GM10266 (cell line): Measurements from ENCODE around the gene DHX32.

ENCODE experiments used
- DNase-seq: peaks from one replicate; pipeline ENCODE4 v3.0.0; 2012; ENCODE audit errors: extremely low spot score
- TF ChIP-seq, protein P1 (sequence below): IDR thresholded peaks from 2 replicates; pipeline ENCODE4 v1.5.1; 2012; ENCODE audit warnings: mild to moderate bottlenecking, low read depth; ENCODE audit not compliant: control insufficient read depth, insufficient read depth; ENCODE audit errors: missing control alignments

The DHX32 gene

DNA sequence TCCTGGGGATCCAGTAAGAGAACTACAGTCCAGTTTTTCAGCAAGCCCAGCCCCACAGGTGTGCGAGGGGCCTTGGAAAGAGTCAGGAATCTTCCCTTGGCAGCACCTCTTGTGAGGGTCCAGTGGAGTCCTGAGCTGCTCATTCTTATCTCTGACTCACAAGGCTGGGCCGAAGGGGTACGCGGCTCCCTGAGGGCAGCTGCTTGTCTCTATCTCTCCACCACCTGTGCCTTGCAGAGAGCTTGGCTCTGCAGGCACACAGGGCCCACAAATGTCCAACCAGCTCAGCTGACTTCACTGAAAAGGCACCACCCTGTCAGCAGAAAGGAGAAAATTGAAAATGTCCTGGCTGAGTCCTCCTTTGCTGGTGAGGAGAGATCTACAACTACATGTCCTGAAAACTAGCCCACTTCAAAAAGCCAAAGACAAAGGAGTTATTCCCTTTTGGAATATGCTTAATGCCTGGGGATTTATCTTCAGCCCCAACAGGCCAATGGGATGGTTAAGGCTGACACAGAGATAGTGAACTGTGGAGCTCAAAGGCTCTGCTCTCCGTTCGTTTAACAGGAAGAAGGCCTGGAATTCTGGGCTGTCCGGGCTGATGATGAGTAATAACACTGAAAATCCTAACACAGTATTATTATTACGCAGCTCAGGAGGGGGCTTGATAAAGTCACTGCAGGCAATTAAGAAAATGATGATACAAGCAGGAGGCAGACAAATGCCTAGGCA is 81.5 kb downstream of the DHX32 start:
- DNase-seq = no peak
- TF ChIP-seq, protein P1, sequence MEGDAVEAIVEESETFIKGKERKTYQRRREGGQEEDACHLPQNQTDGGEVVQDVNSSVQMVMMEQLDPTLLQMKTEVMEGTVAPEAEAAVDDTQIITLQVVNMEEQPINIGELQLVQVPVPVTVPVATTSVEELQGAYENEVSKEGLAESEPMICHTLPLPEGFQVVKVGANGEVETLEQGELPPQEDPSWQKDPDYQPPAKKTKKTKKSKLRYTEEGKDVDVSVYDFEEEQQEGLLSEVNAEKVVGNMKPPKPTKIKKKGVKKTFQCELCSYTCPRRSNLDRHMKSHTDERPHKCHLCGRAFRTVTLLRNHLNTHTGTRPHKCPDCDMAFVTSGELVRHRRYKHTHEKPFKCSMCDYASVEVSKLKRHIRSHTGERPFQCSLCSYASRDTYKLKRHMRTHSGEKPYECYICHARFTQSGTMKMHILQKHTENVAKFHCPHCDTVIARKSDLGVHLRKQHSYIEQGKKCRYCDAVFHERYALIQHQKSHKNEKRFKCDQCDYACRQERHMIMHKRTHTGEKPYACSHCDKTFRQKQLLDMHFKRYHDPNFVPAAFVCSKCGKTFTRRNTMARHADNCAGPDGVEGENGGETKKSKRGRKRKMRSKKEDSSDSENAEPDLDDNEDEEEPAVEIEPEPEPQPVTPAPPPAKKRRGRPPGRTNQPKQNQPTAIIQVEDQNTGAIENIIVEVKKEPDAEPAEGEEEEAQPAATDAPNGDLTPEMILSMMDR = no peak

DNA sequence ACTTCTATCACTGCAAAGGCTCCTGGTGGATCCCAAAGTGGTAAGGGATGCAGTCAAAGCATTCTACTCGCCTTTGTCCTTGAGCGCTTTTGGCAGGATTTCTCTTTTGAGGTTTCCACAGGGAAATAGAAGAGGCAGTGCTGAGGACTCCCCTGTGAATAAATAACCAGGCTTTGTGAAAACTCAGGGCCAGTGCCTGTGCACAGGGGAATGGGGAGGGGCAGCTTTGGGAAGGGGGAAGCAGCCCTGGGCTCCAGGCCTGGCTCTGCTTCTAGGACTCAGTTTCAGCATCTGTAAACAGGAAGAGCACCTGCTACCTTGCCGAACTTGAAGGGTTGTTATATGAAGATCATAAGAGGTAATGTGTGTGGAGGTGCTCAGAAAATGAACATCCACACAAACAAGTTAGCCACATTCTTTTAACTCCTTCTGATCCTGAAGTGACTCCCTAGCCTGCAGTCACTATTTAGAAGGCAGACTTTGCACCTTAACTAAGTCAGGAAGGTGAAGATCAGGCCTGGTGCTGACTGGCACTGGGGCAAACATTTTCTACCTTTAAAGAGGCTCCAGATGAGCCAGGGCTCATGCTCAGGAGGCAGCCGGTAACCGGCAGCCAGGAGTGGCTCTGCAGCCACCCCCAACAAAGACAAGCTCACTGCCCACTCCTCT is 83.0 kb downstream of the DHX32 start:
- no peak for DNase-seq

GRCh38 chr10:125797424-125797823 is 83.7 kb downstream of the DHX32 start:
- DNase-seq = no peak
- TF ChIP-seq, protein P1 = no peak

More for the DNA sequence above, 83.0 kb downstream of the DHX32 start:
- TF ChIP-seq, protein P1 = no peak

- DNase-seq = no peak
- TF ChIP-seq, protein P1 = no peak
Measured at GRCh38 chr10:125795637-125796190, 85.4 kb downstream of the DHX32 start.

GRCh38 chr10:125795128-125795527 is 86.0 kb downstream of the DHX32 start:
- DNase-seq = no peak
- TF ChIP-seq, protein P1 = no peak

DNA sequence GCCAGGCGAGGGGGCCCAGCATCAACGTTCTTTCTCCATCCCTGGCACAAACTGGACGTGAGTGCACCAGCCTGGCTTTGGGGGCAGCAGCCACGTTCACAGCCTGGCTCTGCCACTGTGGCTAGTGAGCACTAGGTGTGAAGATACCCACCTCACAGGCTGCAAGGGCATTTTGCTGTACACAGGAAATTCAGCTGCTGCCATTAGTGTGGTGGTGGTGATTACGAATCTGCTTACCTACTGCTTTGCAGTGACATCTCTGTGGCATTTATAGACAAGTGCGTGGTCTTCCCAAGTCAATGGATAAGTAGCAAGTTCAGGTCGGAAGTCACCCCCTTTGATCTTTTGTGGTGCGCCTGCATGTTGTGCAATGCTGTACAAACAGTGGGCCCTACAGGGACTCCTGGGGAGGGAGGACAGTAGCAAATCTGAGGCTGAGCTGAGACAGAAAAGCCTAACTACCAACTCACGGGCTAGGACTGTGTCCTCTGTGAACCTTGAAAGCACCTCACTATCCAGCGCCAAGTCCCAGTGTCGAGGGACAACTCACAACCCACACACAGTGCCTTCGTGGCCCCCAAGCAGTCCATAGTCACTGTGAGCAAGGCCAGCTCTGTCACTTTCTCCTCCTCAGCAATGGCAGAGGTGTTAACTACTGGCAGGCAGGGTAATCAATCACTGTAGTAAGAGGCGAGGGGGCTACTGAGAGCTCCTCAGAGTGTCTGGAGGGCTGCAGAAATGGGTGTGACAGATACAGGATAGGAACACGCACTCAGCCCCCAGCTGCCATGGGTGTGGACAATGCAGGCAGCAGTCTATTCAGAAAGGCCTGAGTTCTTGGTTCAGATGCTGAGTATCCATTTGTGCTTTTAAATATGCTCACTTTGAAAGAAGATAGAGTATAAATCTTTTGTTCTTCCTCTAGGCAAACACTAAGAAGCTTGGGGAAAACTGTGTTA is 88.5 kb downstream of the DHX32 start:
- DNase-seq = no peak
- TF ChIP-seq, protein P1 = no peak
